Measurements from ENCODE around the gene WWOX.

WWOX gene

DNA sequence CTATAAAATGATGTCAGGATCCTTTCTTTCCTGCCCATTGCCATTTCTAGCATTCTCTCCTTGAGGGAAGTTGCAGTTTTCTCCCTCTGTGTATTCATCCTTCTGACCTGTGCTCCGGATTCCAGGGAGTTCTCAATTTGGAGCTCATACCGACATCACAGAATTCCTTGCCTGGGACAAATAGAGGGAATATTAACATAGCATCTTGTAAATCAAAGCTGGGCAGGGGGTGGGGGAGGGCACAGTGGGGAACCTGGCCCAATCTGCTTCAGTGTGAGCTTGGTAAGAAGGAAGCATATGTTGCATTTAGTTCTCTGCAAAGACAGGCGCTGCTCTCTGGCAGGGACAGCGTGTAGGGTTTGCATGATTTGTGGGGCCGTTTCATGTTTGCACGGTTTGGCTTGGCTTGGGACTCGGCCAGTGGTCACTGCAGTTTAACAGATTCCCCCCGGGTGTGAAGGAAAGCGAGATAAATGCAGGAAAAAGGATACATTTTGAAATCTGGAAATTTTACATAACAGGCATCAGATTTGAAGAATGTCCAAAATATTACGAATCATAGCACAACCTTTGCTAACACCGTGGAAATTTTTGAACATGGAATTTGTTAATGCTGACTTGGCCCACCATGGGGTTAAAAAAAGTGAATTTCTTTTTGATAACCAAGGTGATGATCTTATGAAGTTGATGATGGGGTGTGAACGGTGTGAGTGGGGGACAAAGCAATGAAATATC, 178.0 kb downstream of the WWOX start:
- DNase-seq (ENCODE audit: extremely low read depth, low read depth) = no peak
- TF ChIP-seq, protein P1, sequence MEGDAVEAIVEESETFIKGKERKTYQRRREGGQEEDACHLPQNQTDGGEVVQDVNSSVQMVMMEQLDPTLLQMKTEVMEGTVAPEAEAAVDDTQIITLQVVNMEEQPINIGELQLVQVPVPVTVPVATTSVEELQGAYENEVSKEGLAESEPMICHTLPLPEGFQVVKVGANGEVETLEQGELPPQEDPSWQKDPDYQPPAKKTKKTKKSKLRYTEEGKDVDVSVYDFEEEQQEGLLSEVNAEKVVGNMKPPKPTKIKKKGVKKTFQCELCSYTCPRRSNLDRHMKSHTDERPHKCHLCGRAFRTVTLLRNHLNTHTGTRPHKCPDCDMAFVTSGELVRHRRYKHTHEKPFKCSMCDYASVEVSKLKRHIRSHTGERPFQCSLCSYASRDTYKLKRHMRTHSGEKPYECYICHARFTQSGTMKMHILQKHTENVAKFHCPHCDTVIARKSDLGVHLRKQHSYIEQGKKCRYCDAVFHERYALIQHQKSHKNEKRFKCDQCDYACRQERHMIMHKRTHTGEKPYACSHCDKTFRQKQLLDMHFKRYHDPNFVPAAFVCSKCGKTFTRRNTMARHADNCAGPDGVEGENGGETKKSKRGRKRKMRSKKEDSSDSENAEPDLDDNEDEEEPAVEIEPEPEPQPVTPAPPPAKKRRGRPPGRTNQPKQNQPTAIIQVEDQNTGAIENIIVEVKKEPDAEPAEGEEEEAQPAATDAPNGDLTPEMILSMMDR (IDR thresholded peaks at IDR 0.05; ENCODE audit: low read depth, low read length) = no peak

DNA sequence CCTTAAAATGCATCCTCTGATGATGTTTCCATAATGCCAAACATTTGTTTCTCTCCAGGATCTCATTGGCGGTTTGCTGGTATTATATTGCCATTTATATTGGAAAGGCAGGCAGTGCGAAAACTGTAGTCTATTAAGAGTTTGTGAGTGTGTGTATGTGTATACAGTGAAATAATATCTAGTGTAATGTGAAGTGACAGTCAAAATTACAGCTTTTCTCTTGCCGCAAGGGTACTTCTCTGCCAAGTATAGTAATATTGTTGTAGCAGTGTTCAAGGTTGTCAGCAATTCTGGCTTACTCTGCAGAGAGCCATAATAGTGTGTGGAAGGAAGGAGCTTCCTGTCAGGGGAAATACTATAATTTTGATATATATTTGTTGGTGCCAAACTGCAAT, 178.6 kb downstream of the WWOX start:
- TF ChIP-seq, protein P1 (IDR thresholded peaks at IDR 0.05; ENCODE audit: low read depth, low read length) = no peak
- DNase-seq (ENCODE audit: extremely low read depth, low read depth) = no peak

DNA sequence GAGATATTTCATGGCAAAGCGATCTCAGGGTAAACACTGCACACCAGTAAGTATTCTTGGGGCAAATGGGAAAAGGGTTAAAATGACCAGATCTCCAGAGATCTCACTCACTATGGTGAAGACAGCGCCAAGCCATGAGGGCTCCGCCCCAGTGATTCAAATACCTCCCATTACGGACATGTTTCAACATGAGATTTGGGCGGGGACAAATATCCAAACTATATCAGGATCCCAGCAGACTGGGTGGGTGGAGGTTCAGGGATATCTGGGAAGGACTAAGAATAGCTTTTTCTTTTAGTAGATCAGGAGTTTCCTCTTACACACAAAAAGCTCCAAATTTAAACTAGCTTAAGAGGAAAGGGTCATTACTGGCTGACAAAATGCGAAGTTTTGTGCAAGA, 181.7 kb downstream of the WWOX start:
- DNase-seq (ENCODE audit: extremely low read depth, low read depth) = no peak
- TF ChIP-seq, protein P1 (IDR thresholded peaks at IDR 0.05; ENCODE audit: low read depth, low read length) = no peak

DNA sequence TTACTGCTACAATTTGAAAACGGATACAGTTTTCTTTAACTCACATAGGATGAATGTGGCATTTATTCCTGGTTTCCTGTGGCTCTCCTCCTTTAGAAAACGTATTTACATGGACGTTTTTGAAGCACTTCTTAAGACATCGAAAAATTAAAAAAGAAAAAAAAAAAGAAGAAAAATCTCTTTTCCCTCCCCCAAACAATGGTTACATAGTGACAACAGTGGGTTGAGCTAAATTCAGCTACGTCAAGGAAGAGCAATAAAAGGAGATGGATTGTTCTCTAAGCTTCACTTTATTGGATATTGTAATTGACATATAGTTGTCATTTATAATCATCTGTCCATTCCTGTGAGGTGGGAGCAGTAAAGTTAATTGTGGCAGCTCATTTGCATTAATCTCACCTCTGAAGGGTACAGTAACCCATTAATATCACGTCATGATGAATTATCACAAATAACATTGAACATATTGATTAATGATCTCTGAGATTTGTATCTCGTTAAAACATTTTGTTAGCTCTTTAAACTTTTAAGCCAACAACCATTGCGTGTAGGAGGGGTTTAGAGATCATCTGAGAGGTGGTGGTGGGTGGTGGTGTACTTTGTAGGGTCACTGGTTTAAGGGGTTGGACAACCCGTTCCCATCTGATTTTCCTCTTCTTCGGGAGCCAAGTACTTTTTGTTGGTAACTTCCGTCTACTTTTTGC, 184.2 kb downstream of the WWOX start:
- DNase-seq (ENCODE audit: extremely low read depth, low read depth) = no peak
- TF ChIP-seq, protein P1 (IDR thresholded peaks at IDR 0.05; ENCODE audit: low read depth, low read length) = no peak

DNA sequence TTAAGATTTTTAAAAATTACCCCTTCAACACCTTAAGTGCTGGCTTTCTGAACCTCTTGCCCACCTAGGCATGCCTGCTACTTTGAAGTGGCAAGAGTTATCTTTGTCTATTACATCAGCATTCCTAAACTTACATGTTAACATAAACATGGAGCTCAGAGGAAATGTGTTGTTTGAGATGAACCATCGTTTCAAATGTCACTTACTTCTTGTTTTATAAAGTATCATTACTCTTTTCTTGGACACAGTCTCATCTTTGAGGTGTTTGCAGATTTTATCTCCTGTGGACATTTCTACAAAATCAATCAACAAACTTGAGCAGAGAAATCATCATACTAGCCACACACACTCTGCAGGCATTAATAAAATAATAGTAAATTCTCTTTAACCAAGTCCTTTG, 184.9 kb downstream of the WWOX start:
- no peak for DNase-seq (ENCODE audit: extremely low read depth, low read depth)
- TF ChIP-seq, protein P1 (IDR thresholded peaks at IDR 0.05; ENCODE audit: low read depth, low read length) = no peak

DNA sequence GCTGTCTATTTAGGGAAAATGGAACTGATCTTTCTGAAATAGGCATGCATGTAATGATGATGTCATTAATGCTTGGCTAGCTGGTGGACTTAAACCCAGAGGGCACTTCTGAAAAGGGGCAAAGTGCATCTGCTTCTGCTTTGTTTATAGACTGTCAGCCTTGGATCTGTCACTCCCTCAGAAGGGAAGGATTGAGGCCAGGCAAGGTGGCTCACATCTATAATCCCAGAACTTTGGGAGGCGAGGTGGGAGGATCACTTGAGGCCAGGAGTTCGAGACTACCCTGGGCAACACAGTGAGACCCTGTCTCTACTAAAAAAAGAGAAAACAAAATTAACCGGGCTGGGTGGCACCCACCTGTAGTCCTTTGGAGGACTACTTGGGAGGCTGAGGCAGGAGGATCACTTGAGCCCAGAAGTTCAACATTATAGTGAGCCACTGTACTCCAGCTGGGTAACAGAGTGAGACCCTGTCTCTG, 185.5 kb downstream of the WWOX start:
- TF ChIP-seq, protein P1 (IDR thresholded peaks at IDR 0.05; ENCODE audit: low read depth, low read length) = no peak
- DNase-seq (ENCODE audit: extremely low read depth, low read depth) = no peak

DNA sequence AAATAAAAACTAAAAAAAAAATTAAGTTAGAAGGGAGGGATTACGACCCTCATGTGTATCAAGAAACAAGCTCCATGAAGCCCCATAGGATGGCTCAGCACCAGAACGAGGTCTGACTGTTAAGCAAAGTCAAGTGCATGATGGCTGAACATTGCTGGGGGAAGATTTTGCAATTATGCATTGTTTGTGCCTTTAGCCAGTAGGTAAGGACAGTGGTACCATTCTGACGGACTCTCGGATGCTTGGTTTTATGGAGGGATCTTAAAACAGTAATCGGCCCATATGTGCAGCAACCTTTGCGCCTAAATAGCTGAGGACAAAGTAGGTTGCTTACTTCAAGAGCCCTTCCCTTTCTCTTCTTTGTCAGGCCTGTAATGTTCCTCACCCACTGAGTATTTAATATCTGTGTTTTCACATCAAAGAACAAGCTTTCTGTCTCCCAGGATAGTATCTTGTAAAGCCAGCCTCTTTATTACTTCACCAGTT, 186.0 kb downstream of the WWOX start:
- DNase-seq (ENCODE audit: extremely low read depth, low read depth) = no peak
- TF ChIP-seq, protein P1 (IDR thresholded peaks at IDR 0.05; ENCODE audit: low read depth, low read length) = no peak
